ENCODE data around the gene BNIP1.

BNIP1 gene

DNA sequence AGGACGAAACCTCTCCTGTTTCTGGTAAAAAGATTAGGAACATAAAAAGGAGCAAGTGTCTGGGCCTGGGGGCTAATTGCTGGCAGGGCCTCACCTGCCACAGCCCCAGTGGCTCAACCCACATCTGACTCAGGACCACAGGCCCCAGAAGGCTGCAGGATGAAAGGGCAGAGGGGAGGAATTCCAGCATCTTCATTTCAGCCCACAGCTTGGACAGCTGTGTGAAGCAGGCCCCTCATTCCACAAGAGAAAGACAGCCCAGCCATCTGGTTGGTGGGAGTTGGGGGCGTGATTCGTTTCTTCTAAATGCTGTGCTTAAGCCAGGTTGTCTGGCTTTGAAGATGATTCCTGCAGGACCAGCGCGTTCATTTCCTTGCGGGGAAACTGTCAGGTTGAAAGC, 61.6 kb downstream of the BNIP1 start:
- no peak overlapping the region for H3K4me3 Mint-ChIP-seq
- H3K27ac Mint-ChIP-seq = no peak overlapping the region
- ATAC-seq (replicated peaks) (no peak), DNase-seq (no peak)
- H3K4me1 Mint-ChIP-seq (ENCODE audit: low read depth in 2 of 2) = peaks cover 0 to 3% of the 10 kb centered on the region in 2 donors
- H3K36me3 Mint-ChIP-seq (ENCODE audit: insufficient read depth) = peaks cover 6% of the 10 kb centered on the region
- H3K9me3 Mint-ChIP-seq = no peaks in the 10 kb centered on the region
- peaks cover 64 to 94% of the 10 kb centered on the region in 2 donors for H3K27me3 Mint-ChIP-seq

DNA sequence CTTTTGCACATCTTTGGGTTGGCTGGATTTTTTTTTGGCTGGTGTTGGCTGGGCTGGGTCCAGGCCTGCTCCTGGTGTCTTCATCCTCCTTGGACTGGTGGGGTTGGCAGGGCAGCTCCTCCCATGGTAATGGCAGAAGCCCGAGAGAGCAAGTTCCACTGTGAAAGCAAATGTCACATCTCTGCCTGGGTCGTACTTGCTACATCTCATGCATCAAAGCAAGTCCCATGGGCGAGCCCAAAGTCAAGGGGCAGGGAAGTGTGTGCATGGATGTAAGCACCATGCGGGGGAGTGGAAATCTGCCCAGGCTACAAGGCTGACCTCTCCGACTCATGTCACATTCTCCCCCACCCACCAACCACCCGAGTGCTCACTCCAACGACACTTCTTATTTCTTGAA, 64.0 kb downstream of the BNIP1 start:
- peaks cover 6% of the 10 kb centered on the region for H3K36me3 Mint-ChIP-seq (ENCODE audit: insufficient read depth)
- H3K27me3 Mint-ChIP-seq = peaks cover 59 to 83% of the 10 kb centered on the region in 2 donors
- ATAC-seq (replicated peaks) = no peak
- H3K9me3 Mint-ChIP-seq = peaks cover 5 to 7% of the 10 kb centered on the region in 2 donors
- H3K27ac Mint-ChIP-seq = no peak overlapping the region
- no peak for DNase-seq
- no peaks in the 10 kb centered on the region for H3K4me1 Mint-ChIP-seq (ENCODE audit: low read depth in 2 of 2)
- no peak overlapping the region for H3K4me3 Mint-ChIP-seq

DNA sequence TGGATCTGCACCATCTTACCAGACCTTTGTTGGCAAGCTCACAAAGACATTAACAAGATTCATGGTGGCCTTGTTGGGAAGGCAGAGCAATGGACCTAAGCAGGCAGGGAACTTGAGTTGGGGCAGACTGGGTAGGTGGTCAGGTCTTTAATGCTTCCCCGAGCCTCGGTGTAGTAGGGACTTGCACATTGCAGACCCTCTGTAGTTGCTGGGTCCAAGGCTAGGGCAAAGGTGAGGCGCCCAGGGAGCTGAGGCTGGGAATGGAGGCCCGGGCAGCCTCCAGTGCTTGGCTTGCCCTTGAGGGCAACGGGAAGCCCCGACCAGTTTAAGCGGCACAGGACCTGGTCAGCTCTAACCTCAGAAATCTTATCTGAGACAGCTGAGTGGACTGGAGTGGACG, 66.5 kb downstream of the BNIP1 start:
- DNase-seq (no peak), ATAC-seq (replicated peaks) (no peak)
- peaks cover 6% of the 10 kb centered on the region for H3K36me3 Mint-ChIP-seq (ENCODE audit: insufficient read depth)
- no peak overlapping the region for H3K4me3 Mint-ChIP-seq
- H3K27me3 Mint-ChIP-seq = peaks cover 43 to 69% of the 10 kb centered on the region in 2 donors
- peaks cover 5 to 7% of the 10 kb centered on the region in 2 donors for H3K9me3 Mint-ChIP-seq
- no peaks in the 10 kb centered on the region for H3K4me1 Mint-ChIP-seq (ENCODE audit: low read depth in 2 of 2)
- H3K27ac Mint-ChIP-seq = no peak overlapping the region

DNA sequence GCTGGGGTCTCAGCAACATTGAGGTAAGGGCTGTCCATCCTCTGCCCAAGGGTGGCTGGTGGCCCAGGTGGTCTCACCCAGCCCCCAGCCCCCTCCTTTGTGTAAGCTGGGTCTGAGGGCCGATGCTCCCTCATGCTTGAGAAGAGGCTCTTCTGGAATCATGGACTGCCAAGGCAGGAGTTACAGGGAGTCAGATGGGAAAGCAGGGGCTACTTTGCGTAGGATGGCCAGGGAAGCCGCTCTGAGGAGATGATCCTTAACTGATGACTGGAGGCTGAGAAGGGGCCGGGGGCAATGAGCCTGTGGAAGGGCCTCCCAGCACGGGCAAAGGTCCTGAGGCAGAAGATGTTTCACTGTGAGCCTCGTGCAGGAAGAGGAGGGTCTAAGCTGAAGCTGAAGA, 67.0 kb downstream of the BNIP1 start:
- peaks cover 5 to 7% of the 10 kb centered on the region in 2 donors for H3K9me3 Mint-ChIP-seq
- H3K27me3 Mint-ChIP-seq = peaks cover 46 to 65% of the 10 kb centered on the region in 2 donors
- H3K4me3 Mint-ChIP-seq = no peak overlapping the region
- DNase-seq = no peak
- H3K36me3 Mint-ChIP-seq (ENCODE audit: insufficient read depth) = peaks cover 6% of the 10 kb centered on the region
- H3K4me1 Mint-ChIP-seq (ENCODE audit: low read depth in 2 of 2) = no peaks in the 10 kb centered on the region
- no peak for ATAC-seq (replicated peaks)
- no peak overlapping the region for H3K27ac Mint-ChIP-seq

DNA sequence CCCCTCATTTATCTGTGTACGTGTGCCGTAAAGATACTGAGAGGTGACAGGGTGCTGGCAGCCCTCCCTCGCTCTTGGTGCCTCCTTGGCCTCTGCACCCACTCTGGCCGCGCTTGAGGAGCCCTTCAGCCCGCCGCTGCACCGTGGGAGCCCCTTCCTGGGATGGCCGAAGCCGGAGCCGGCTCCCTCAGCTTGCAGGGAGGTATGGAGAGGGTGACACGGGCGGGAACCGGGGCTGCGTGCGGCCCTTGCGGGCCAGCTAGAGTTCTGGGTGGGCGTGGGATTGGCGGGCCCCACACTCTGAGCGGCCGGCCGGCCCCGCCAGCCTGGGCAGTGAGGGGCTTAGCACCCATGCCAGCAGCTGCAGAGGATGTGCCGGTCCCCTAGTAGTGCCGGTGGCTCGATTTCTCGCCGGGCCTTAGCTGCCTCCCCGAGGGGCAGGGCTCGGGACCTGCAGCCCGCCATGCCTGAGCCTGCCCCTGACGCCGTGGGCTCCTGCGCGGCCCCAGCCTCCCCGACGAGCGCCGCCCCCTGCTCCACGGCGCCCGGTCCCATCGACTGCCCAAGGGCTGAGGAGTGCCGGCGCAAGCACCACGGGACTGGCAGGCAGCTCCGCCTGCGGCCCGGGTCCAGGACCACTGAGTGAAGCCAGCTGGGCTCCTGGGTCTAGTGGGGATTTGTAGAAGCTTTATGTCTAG, 69.1 kb downstream of the BNIP1 start:
- Mint-ChIP-seq H3K27me3 (peaks cover 33 to 44% of the 10 kb centered on the region in 2 donors), H3K27ac (no peak overlapping the region)

More for the DNA sequence above, 69.1 kb downstream of the BNIP1 start:
- ATAC-seq (replicated peaks) (no peak), DNase-seq (no peak)
- peaks cover 5 to 7% of the 10 kb centered on the region in 2 donors for H3K9me3 Mint-ChIP-seq
- H3K4me1 Mint-ChIP-seq (ENCODE audit: low read depth in 2 of 2) = no peaks in the 10 kb centered on the region
- H3K36me3 Mint-ChIP-seq (ENCODE audit: insufficient read depth) = peaks cover under 1% of the 10 kb centered on the region
- H3K4me3 Mint-ChIP-seq = no peak overlapping the region
